IMR-90 (cell line): ENCODE measurements around the gene MRTFB. TPM values are rescaled to one million over a fixed set of nuclear protein-coding genes. Genes with fewer than 3 reads are reported as not detected.
A peak's percentile ranks its signal among the peaks of the same experiment; 100 is the strongest.

Source experiments
- ATAC-seq: fragments of 200-7000 bp; cut with Tn5 transposase; 2 replicates; pipeline ENCODE4 v1.9.1; 2020; ENCODE audit warnings: low read depth, mild to moderate bottlenecking, moderate library complexity
- BruUV-seq: library from RNA; stranded (reverse); fragments of 400-500 nt; replicated peaks from 2 replicates; lab custom pipeline; 2021; lab: Mats Ljungman, UMichigan
- CTCF ChIA-PET: fragments of 300-600 bp; formaldehyde crosslinking; extraction: SDS; loops from one replicate; lab custom pipeline; 2021; ENCODE audit warnings: antibody characterized with exemption; lab: Yijun Ruan, JAX
- POLR2A ChIA-PET: fragments of 300-600 bp; sonication (Branson Sonifier 250); formaldehyde crosslinking; loops from one replicate; lab custom pipeline; 2022; ENCODE audit warnings: antibody characterized with exemption; ENCODE audit not compliant: unreplicated experiment; lab: Charles Lee
- DNase-seq: peaks from one replicate; pipeline ENCODE4 v3.0.0; 2013
- H2AFZ ChIP-seq: replicated peaks from 2 replicates; pipeline ENCODE3; 2013; ENCODE audit warnings: low read length, mild to moderate bottlenecking; ENCODE audit not compliant: poor library complexity
- H2AK5ac ChIP-seq: 2 replicates; pipeline ENCODE4 v1.6.1; 2013; ENCODE audit warnings: low read depth, low read length, inconsistent platforms
- H2AK9ac ChIP-seq: replicated peaks from 2 replicates; pipeline ENCODE3; 2013; ENCODE audit warnings: mild to moderate bottlenecking, low read depth, low read length, moderate library complexity; ENCODE audit not compliant: poor library complexity
- H2BK120ac ChIP-seq: 2 replicates; pipeline ENCODE4 v1.6.1; 2013; ENCODE audit warnings: low read depth, low read length, inconsistent platforms
- H2BK15ac ChIP-seq: 3 replicates; pipeline ENCODE4 v1.6.1; 2013; ENCODE audit warnings: low read depth, low read length, inconsistent platforms
- H2BK20ac ChIP-seq: 2 replicates; pipeline ENCODE4 v1.6.1; 2013; ENCODE audit warnings: low read depth, mild to moderate bottlenecking, inconsistent platforms, low read length, moderate library complexity
- H2BK5ac ChIP-seq: 2 replicates; pipeline ENCODE4 v1.6.1; 2013; ENCODE audit warnings: mild to moderate bottlenecking, low read depth, low read length, inconsistent platforms; ENCODE audit not compliant: poor library complexity, severe bottlenecking
- H3K14ac ChIP-seq: replicated peaks from 2 replicates; pipeline ENCODE4 v1.6.1; 2013; ENCODE audit warnings: low read depth, low read length, inconsistent platforms
- H3K18ac ChIP-seq: 2 replicates; pipeline ENCODE4 v1.6.1; 2013; ENCODE audit warnings: low read depth, low read length, control low read depth
- H3K23ac ChIP-seq: 2 replicates; pipeline ENCODE4 v1.6.1; 2013; ENCODE audit warnings: low read depth, low read length, inconsistent platforms
- H3K27ac ChIP-seq: 2 replicates; pipeline ENCODE4 v1.5.1; 2013; ENCODE audit warnings: mild to moderate bottlenecking, control low read depth, low read length; ENCODE audit not compliant: insufficient read depth
- H3K27me3 ChIP-seq: 2 replicates; pipeline ENCODE4 v1.6.1; 2013; ENCODE audit warnings: low read length; ENCODE audit not compliant: control insufficient read depth, insufficient read depth
- H3K36me3 ChIP-seq: 2 replicates; pipeline ENCODE4 v1.6.1; 2013; ENCODE audit warnings: low read length, mixed read lengths; ENCODE audit not compliant: control insufficient read depth, insufficient read depth
- H3K4ac ChIP-seq: 2 replicates; pipeline ENCODE4 v1.6.1; 2013; ENCODE audit warnings: low read depth, low read length, inconsistent platforms
- H3K4me1 ChIP-seq: 2 replicates; pipeline ENCODE4 v1.6.1; 2013; ENCODE audit warnings: low read length, mixed read lengths; ENCODE audit not compliant: control insufficient read depth, insufficient read depth
- H3K4me2 ChIP-seq: 2 replicates; pipeline ENCODE4 v1.6.1; 2013; ENCODE audit warnings: low read depth, mild to moderate bottlenecking, control low read depth, low read length, moderate library complexity
- H3K4me3 ChIP-seq: 2 replicates; pipeline ENCODE4 v1.5.1; 2013; ENCODE audit warnings: low read depth, mild to moderate bottlenecking, control low read depth, low read length, moderate library complexity; ENCODE audit not compliant: insufficient read depth
- H3K56ac ChIP-seq: 2 replicates; pipeline ENCODE4 v1.6.1; 2013; ENCODE audit warnings: low read length, inconsistent platforms; ENCODE audit not compliant: insufficient read depth; ENCODE audit errors: extremely low read depth
- H3K79me1 ChIP-seq, 2 experiments: 2 replicates each; pipeline ENCODE4 v1.6.1; 2013; ENCODE audit warnings: low read length in 2 of 2, inconsistent platforms in 1 of 2, low read depth in 1 of 2
- H3K9ac ChIP-seq: 2 replicates; pipeline ENCODE4 v1.6.1; 2013; ENCODE audit warnings: low read depth, low read length, control low read depth
- H3K9me1 ChIP-seq: 2 replicates; pipeline ENCODE4 v1.6.1; 2013; ENCODE audit warnings: low read length, inconsistent platforms; ENCODE audit not compliant: insufficient read depth
- H3K9me3 ChIP-seq: 2 replicates; pipeline ENCODE4 v1.6.1; 2013; ENCODE audit warnings: low read length; ENCODE audit not compliant: control insufficient read depth, insufficient read depth
- H4K20me1 ChIP-seq: 2 replicates; pipeline ENCODE4 v1.6.1; 2013; ENCODE audit warnings: low read length, inconsistent platforms; ENCODE audit not compliant: insufficient read depth
- H4K5ac ChIP-seq: 2 replicates; pipeline ENCODE4 v1.6.1; 2013; ENCODE audit warnings: mild to moderate bottlenecking, low read depth, low read length, control low read depth
- H4K8ac ChIP-seq, 2 experiments: 2 replicates each; pipeline ENCODE4 v1.6.1; 2013; ENCODE audit warnings: low read depth in 2 of 2, low read length in 2 of 2, control low read depth in 1 of 2, inconsistent platforms in 1 of 2
- H4K91ac ChIP-seq: 2 replicates; pipeline ENCODE4 v1.6.1; 2013; ENCODE audit warnings: low read depth, low read length, inconsistent platforms; ENCODE audit not compliant: insufficient read depth
- BHLHE40 ChIP-seq: fragments of 150-350 bp; IDR thresholded peaks from 2 replicates; pipeline ENCODE4 v1.6.1; 2016; ENCODE audit warnings: mild to moderate bottlenecking, low read depth, low read length
- MAZ ChIP-seq: IDR thresholded peaks from 2 replicates; pipeline ENCODE4 v1.6.1; 2012; ENCODE audit warnings: low read depth, mild to moderate bottlenecking, low read length, improper control_type of control experiment, moderate library complexity, borderline replicate concordance
- MXI1 ChIP-seq: IDR thresholded peaks from 2 replicates; pipeline ENCODE4 v1.6.1; 2012; ENCODE audit warnings: low read depth, mild to moderate bottlenecking, low read length, moderate library complexity, borderline replicate concordance
- NFE2L2 ChIP-seq: fragments of 150-350 bp; IDR thresholded peaks from 2 replicates; pipeline ENCODE4 v1.6.1; 2016; ENCODE audit warnings: low read depth, mild to moderate bottlenecking, low read length
- POLR2A ChIP-seq: IDR thresholded peaks from 2 replicates; pipeline ENCODE4 v1.6.1; 2012; ENCODE audit warnings: mild to moderate bottlenecking, low read depth, low read length
- whole genome bisulfite sequencing, 2 experiments: methylation state at CpG; one replicate each; pipeline versions ENCODE4 v1.1.5 to v1.1.7; 2013; ENCODE audit warnings: missing lambda C conversion rate in 2 of 2; ENCODE audit not compliant: insufficient read length in 1 of 2; ENCODE audit errors: extremely low coverage in 2 of 2; 5-methylcytosine and 5-hydroxymethylcytosine counted together
- dilution Hi-C: fragments of 300-500 bp; cut with HindIII; formaldehyde crosslinking; loops from one replicate; pipeline ENCODE4 v1.14.3; 2018; ENCODE audit warnings: low sequenced_read_pairs; ENCODE audit not compliant: unreplicated experiment
- in situ Hi-C: fragments of 300-500 bp; cut with MboI; formaldehyde crosslinking; loops from 3 replicates; pipeline ENCODE4 v1.14.3; 2019; ENCODE audit warnings: low sequenced_read_pairs, inconsistent platforms, mixed read lengths
- intact Hi-C: fragments of 100-400 bp; cut with micrococcal nuclease; formaldehyde crosslinking; loops from 2 replicates; pipeline ENCODE4 v1.10.0; 2022
- polyA plus RNA-seq, 3 experiments: library from polyadenylated mRNA; depleted of rRNA; stranded (reverse); fragments of >200 nt; gene quantifications; 2 replicates each; pipeline ENCODE4 v1.2.3, GENCODE V29; 2012; ENCODE audit warnings: low replicate concordance in 1 of 3
- total RNA-seq: library from RNA; depleted of rRNA; stranded (reverse); fragments of >200 nt; gene quantifications from 2 replicates; pipeline ENCODE4 v1.2.3, GENCODE V29; 2012

Gene MRTFB
- total and polyA plus RNA-seq, 2 of the 4 experiments (the other 2 are of a cell fraction) = 4.4 to 5.4 TPM

DNA sequence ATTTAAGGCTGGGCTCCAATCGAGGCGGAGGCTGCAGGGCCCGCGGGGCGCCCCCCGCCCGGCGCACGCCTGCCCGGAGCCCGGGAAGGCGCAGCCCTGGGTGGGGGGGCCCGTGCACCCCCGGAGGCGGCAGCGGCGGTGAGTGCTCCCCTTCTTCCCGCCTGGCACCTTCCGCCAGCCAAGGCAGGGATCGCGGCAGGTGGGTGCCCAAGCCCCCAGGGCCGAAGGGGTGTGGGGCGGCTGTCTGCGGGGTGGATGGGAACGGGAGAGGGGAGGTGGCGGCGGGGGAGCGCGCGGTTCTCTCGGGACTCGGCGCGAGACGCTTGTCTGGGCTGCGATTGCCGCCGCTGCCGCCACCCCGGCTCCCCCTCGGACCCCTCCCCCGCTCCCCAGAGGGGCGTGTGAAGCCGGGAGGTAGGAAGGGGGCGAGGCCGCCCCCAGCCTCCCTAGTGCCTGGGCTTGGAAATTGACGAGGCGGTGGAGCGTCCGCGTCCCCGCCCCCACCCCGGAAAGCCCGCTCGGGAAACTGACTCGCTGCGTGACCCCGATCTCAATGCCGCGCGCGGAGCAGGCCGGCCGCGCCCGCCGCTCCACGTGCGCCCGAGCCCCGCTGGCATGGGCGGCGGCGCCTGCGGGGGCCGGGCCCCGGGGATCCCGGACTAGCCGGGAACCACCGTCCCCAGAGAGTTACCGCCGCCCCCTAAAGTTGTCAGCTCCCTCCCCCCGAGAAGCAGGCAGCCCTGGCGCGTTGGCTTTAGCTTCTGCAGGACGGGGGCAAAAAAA lies 231.5 kb downstream of the MRTFB start:
- Histone ChIP-seq H4K5ac (no peak overlapping the region), H3K56ac (no peak overlapping the region), H3K9me1 (peaks cover 8% of the 10 kb centered on the region; the same call in 1 of the 2 replicates), H3K4me1 (peaks cover 11% of the 10 kb centered on the region), H2AFZ (peak overlapping the region; percentile 88), H3K4me3 (peak overlapping the region; percentile 95), H3K14ac (0 out of 2 replicates have a peak overlapping the region, but pooled peaks have one; percentile 60), H3K27me3 (no peaks in the 10 kb centered on the region), H2BK15ac (no peak overlapping the region), H3K4ac (no peak overlapping the region; the same call in 1 of the 2 replicates), H2AK9ac (peak overlapping the region; percentile 94), H3K27ac (peak overlapping the region; percentile 67), H3K23ac (peak overlapping the region; percentile 9; the same call in 1 of the 2 replicates), H4K91ac (peak overlapping the region; percentile 19; the same call in 1 of the 2 replicates), H3K79me1 (peaks cover 10 to 42% of the 10 kb centered on the region in 2 experiments), H3K9ac (peak overlapping the region; percentile 88), H3K4me2 (peak overlapping the region; percentile 96), H2AK5ac (no peak overlapping the region), H3K9me3 (no peaks in the 10 kb centered on the region), H4K8ac (no peak overlapping the region; a peak in 1 of 4 replicates), H4K20me1 (peaks cover 39% of the 10 kb centered on the region), H2BK20ac (no peak overlapping the region), H2BK120ac (no peak overlapping the region), H2BK5ac (peak overlapping the region; percentile 77), H3K18ac (peak overlapping the region; percentile 52; the same call in 1 of the 2 replicates), H3K36me3 (no peaks in the 10 kb centered on the region)
- ChIA-PET POLR2A (no interaction called here), CTCF (interaction anchor here (1.2 kb wide), 1 partner anchor 226 kb away, joined by 3 read pairs; no protein-coding TSS in a partner anchor)
- intact Hi-C loops = loop anchor here (2.0 kb wide), 2 partner anchors 62 to 298 kb away; no protein-coding TSS in a partner anchor
- ATAC-seq = peak; percentile 42
- BruUV-seq = no TSS peak
- 0% methylated on average over 21 of the region's 86 CpGs; no CpG with 5 or more reads in 1 of the 2 experiments for WGBS, 2 experiments
- dilution Hi-C loops = no loop called here
- TF ChIP-seq POLR2A (no peak), MAZ (0 out of 2 replicates have a peak, but pooled peaks have one; percentile 25), NFE2L2 (no peak), BHLHE40 (peak; percentile 34; the same call in 1 of the 2 replicates), MXI1 (peak; percentile 98)
- in situ Hi-C loops = loop anchor here (10.0 kb wide), 1 partner anchor 92 kb away; no protein-coding TSS in a partner anchor
- DNase-seq = no peak
